ENCODE results near the gene PKP2.

PKP2 gene

DNA sequence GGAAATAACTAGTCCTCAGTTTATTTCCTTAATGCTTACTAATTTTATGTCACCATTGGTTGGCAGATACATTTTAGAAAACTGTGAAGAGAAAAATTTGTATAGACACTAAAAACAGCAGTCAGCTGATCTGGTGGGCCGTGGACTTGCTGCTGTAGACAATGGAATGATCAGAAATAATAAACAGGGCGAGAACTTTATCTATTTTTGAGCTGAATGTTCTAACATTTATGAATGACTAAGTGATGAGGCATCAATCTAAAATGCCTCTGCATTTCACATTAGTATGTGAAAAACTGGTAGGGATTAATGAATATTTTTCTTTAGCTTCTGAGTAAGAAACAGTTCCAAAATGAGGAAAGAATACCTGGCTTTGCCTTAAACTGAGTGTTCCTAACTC lies 24.8 kb upstream of the PKP2 start:
- no peak overlapping the region for H3K4me3 ChIP-seq (ENCODE audit: control insufficient read depth, low read depth, low read length)
- DNase-seq (ENCODE audit: low read depth), result peak; percentile 2
- TF ChIP-seq, protein P1, sequence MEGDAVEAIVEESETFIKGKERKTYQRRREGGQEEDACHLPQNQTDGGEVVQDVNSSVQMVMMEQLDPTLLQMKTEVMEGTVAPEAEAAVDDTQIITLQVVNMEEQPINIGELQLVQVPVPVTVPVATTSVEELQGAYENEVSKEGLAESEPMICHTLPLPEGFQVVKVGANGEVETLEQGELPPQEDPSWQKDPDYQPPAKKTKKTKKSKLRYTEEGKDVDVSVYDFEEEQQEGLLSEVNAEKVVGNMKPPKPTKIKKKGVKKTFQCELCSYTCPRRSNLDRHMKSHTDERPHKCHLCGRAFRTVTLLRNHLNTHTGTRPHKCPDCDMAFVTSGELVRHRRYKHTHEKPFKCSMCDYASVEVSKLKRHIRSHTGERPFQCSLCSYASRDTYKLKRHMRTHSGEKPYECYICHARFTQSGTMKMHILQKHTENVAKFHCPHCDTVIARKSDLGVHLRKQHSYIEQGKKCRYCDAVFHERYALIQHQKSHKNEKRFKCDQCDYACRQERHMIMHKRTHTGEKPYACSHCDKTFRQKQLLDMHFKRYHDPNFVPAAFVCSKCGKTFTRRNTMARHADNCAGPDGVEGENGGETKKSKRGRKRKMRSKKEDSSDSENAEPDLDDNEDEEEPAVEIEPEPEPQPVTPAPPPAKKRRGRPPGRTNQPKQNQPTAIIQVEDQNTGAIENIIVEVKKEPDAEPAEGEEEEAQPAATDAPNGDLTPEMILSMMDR (conservative IDR thresholded peaks at IDR 0.05; ENCODE audit: control insufficient read depth, insufficient read depth, low read depth, low read length), result no peak

DNA sequence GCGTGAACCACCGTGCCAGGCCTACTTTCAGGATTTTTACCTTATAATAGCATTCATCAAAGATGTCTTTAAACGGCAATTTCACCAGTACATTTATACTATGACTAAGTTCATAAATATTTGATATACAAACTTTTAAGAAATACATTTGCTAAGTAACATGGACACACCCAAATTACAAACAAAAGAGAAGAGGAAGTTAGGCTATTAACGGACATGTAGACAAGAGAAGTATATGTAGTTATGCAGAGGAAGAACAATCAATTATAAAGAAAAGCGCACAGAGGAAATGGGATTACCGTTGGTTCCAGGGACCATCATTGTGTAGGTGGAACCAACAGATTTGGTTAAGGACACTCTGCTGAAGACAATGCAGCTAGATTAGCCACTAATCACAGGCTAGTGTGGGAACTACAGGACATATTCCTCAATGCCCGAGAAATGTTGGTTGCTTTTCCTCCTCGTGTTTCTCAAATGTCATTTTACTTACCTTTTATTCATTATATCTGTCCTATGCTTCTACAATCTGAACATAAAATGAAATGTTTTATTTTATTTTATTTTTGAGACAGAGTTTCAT lies 24.0 kb upstream of the PKP2 start:
- H3K4me3 ChIP-seq (ENCODE audit: control insufficient read depth, low read depth, low read length), result no peak overlapping the region
- TF ChIP-seq, protein P1 (conservative IDR thresholded peaks at IDR 0.05; ENCODE audit: control insufficient read depth, insufficient read depth, low read depth, low read length), result no peak
- no peak for DNase-seq (ENCODE audit: low read depth)

DNA sequence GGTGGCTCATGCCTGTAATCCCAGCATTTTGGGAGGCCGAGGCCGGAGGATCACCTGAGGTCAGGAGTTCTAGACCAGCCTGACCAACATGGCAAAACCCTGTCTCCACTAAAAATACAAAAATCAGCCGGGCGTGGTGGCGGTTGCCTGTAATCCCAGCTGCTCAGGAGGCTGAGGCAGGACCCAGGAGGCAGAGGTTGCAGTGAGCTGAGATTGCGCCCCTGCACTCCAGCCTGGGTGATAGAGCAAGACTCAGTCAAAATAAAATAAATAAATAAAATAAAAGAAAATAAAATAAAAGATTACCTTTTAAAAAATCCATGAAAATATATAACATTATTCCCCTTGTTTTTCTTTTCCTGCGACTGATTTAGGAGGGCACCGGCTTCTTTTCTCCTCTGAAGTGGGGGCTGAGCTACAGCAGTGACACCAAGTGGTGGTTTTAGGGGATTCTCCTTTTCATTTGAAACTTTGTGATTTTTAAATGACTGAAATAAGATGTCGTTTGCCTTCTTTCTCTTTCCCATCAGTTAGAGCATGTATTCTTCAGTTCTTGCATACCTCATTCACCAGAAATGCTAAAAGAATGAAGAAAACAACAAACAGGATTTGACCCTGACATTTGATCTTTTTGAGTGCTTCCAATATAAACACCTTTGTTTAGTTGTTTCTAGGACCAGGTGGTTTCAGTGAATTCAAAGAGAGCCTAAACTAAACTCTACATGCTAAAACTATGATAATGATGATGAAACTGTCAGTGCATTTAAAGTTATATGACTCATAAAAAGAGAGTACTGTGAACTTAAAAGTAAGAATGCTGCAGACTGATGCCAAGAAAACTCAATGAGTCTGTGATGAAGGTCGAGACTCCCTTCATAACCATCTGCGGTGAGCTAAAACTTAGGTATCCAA lies 22.6 kb upstream of the PKP2 start:
- DNase-seq (ENCODE audit: low read depth), result peak; percentile 72
- no peak overlapping the region for H3K4me3 ChIP-seq (ENCODE audit: control insufficient read depth, low read depth, low read length)
- TF ChIP-seq, protein P1 (conservative IDR thresholded peaks at IDR 0.05; ENCODE audit: control insufficient read depth, insufficient read depth, low read depth, low read length), result peak; percentile 50

DNA sequence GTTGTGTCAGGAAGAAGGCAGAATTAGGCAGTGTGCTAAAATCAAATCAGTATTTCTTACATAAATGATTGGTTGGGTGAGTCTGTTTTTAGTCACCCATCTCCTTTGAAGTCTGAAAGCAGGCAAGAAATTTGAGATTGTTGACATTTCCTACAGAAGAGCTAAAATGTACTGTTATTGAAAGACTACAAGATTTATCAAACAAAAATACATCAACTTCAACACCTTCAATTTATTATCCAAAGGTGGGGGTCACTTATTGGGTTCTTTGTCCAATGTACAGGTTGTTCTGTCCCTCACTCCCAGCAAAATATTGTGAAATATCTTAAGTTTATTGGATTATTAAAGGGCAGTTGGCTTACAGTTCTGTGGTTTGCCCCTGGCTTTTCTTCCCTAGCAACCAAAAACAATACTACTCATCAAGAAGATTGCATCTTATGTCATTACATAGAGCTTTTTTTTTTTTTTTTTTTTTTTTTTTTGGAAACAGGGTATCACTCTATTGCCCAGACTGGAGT lies 20.6 kb upstream of the PKP2 start:
- H3K4me3 ChIP-seq (ENCODE audit: control insufficient read depth, low read depth, low read length), result no peak overlapping the region
- peak; percentile 76 for DNase-seq (ENCODE audit: low read depth)
- TF ChIP-seq, protein P1 (conservative IDR thresholded peaks at IDR 0.05; ENCODE audit: control insufficient read depth, insufficient read depth, low read depth, low read length), result no peak

DNA sequence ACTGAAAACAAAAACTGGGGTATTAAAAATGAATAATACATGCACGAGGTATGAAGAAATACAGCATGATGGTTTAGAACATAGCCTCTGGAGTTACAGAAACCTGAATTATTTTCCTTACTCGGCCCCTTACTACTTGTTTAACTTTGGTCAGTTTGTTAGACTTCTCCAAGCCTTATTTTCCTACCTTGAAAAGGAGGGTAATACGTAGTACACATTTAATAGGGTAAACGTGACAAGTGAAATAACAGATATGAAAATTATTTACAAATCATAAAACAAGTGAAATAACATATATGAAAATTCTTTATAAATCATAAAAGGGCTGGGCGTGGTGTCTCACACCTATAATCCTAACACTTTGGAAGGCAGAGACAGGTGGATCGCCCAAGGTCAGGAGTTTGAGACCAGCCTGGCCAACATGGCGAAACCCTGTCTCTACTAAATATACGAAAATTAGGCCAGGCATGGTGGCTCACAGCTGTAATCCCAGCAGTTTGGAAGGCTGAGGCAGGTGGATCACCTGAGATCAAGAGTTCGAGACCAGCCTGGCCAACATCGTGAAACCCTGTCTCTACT lies 11.4 kb upstream of the PKP2 start:
- DNase-seq (ENCODE audit: low read depth), result no peak
- no peak overlapping the region for H3K4me3 ChIP-seq (ENCODE audit: control insufficient read depth, low read depth, low read length)
- TF ChIP-seq, protein P1 (conservative IDR thresholded peaks at IDR 0.05; ENCODE audit: control insufficient read depth, insufficient read depth, low read depth, low read length), result no peak

DNA sequence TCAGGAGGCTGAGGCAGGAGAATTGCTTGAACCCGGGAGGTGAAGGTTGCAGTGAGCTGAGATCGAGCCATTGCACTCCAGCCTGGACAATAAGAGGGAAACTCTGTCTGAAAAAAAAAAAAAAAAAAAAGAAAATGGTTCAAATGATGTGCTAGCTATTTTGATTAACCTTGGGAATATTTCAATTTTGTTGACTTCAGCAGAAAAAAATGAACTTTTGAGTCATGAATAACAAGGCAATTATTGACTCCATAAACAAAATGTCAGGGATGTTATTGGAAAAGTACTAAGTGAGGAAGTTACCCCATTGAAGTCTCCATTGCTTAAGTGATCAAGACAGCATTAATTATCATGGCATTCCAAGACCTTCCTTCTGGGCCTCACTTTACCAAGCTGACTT lies 10.6 kb upstream of the PKP2 start:
- TF ChIP-seq, protein P1 (conservative IDR thresholded peaks at IDR 0.05; ENCODE audit: control insufficient read depth, insufficient read depth, low read depth, low read length), result no peak
- DNase-seq (ENCODE audit: low read depth), result no peak
- no peak overlapping the region for H3K4me3 ChIP-seq (ENCODE audit: control insufficient read depth, low read depth, low read length)
